GM18517 (cell line): ENCODE results near the gene PRKACA.

Source experiments
- ATAC-seq: cut with Tn5 transposase; IDR thresholded peaks from one replicate; pipeline ENCODE4 v1.9.1; 2021; ENCODE audit warnings: mild to moderate bottlenecking, moderate library complexity; ENCODE audit not compliant: unreplicated experiment

The PRKACA gene

GRCh38 chr19:14073261-14073924 is 44.2 kb downstream of the PRKACA start:
- ATAC-seq: peak; percentile 47

- no peak for ATAC-seq
Measured at GRCh38 chr19:14072535-14073260, 44.9 kb downstream of the PRKACA start, which contains the start of gene MISP3. MISP3 (plus strand) TSS chr19:14072786; CDS start chr19:14073310, 524 bp downstream.

- no peak for ATAC-seq
Measured at GRCh38 chr19:14070268-14071050, 47.1 kb downstream of the PRKACA start.

GRCh38 chr19:14066134-14066533 is 51.4 kb downstream of the PRKACA start:
- ATAC-seq: no peak

GRCh38 chr19:14063105-14063504 is 54.5 kb downstream of the PRKACA start:
- ATAC-seq: no peak

GRCh38 chr19:14062558-14062855 is 55.1 kb downstream of the PRKACA start:
- ATAC-seq: no peak

GRCh38 chr19:14061751-14062557 is 55.6 kb downstream of the PRKACA start, which contains the start of gene PALM3:
PALM3 (minus strand) TSS chr19:14062076; CDS start chr19:14061980, 96 bp downstream.
- ATAC-seq: no peak

- ATAC-seq: no peak
Measured at GRCh38 chr19:14061081-14061749, 56.3 kb downstream of the PRKACA start.

GRCh38 chr19:14059652-14060155 is 57.9 kb downstream of the PRKACA start:
- no peak for ATAC-seq

GRCh38 chr19:14059093-14059480 is 58.5 kb downstream of the PRKACA start:
- no peak for ATAC-seq

- ATAC-seq: no peak
Measured at GRCh38 chr19:14058182-14059092, 59.1 kb downstream of the PRKACA start.

GRCh38 chr19:14056741-14057356 is 60.7 kb downstream of the PRKACA start:
- no peak for ATAC-seq

- no peak for ATAC-seq
Measured at GRCh38 chr19:14056069-14056666, 61.4 kb downstream of the PRKACA start.

- no peak for ATAC-seq
Measured at GRCh38 chr19:14055396-14055795, 62.2 kb downstream of the PRKACA start.

GRCh38 chr19:14054721-14055120 is 62.8 kb downstream of the PRKACA start:
- ATAC-seq: no peak

- no peak for ATAC-seq
Measured at GRCh38 chr19:14054099-14054498, 63.5 kb downstream of the PRKACA start.

- ATAC-seq: no peak
Measured at GRCh38 chr19:14053500-14053899, 64.1 kb downstream of the PRKACA start.

- no peak for ATAC-seq
Measured at GRCh38 chr19:14053032-14053431, 64.5 kb downstream of the PRKACA start.
